Ascending aorta (tissue), 2 donors: ENCODE results near the gene DESI1. TPM values are rescaled to one million over a fixed set of nuclear protein-coding genes. Genes with fewer than 3 reads are reported as not detected.
A peak's percentile ranks its signal among the peaks of the same experiment; 100 is the strongest.

Experiments used
- DNase-seq, 2 donors: peaks; one replicate each; pipeline ENCODE4 v3.0.0-alpha.2; 2019; ENCODE audit warnings: low spot score in 2 of 2
- H3K27ac ChIP-seq, 2 donors: fragments of 200-600 bp; sonication (generic); one replicate each; pipeline ENCODE4 v1.5.1; 2016 to 2017; ENCODE audit warnings: mild to moderate bottlenecking in 1 of 2
- H3K27me3 ChIP-seq: fragments of 200-600 bp; sonication (generic); one replicate; pipeline ENCODE4 v1.5.1; 2017
- H3K36me3 ChIP-seq, 2 donors: fragments of 200-600 bp; sonication (generic); one replicate each; pipeline ENCODE4 v1.5.1; 2016
- H3K4me1 ChIP-seq, 2 donors: fragments of 200-600 bp; sonication (generic); one replicate each; pipeline ENCODE4 v1.5.1; 2016 to 2017; ENCODE audit warnings: mild to moderate bottlenecking in 1 of 2
- H3K4me3 ChIP-seq, 2 donors: fragments of 200-600 bp; sonication (generic); one replicate each; pipeline ENCODE4 v1.5.1; 2016 to 2017; ENCODE audit warnings: mild to moderate bottlenecking in 1 of 2
- H3K9me3 ChIP-seq, 2 donors: fragments of 200-600 bp; sonication (generic); one replicate each; pipeline ENCODE4 v1.5.1; 2016
- intact Hi-C: fragments of 100-400 bp; cut with DNase I; formaldehyde crosslinking; loops from one replicate; pipeline ENCODE4 v1.15.1; 2023
- total RNA-seq: library from RNA; depleted of rRNA; stranded (reverse); fragments of >200 nt; gene quantifications from one replicate; pipeline ENCODE4 v1.1.0, GENCODE V29; 2016
- TF ChIP-seq, protein P1 (sequence below), 3 experiments: fragments of 200-600 bp in 2 of 3; fragments of 450-650 bp in 1 of 3; sonication (generic) in 2 of 3; IDR thresholded peaks; one replicate each; pipeline ENCODE4 v1.5.1; 2016 to 2019; ENCODE audit warnings: antibody characterized with exemption in 3 of 3, mild to moderate bottlenecking in 1 of 3, moderate library complexity in 1 of 3

DESI1 gene
- total RNA-seq, 1 donor from 2014 or later = 28.4 TPM

DNA sequence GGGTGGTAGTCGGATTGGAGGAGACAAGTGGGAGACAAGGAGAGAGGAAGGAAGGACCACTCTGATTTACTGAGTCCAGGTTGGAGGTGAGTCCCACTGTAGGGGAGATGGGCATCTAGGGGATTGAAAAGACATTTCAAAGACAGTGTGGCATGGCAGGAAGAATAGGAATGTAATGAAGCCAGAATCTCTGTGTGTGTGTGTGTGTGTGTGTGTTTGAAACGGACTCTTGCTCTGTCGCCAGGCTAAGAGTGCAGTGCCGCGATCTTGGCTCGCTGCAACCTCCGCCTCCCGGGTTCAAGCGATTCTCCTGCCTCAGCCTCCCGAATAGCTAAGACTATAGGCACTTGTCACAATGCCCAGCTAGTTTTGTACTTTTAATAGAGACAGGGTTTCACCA, 64.3 kb downstream of the DESI1 start:
- DNase-seq = no peak
- Histone ChIP-seq H3K4me1 (peaks cover 0 to 20% of the 10 kb centered on the region in 2 donors), H3K27ac (peak overlapping the region; percentile 83 to 91), H3K27me3 (no peaks in the 10 kb centered on the region), H3K36me3 (no peaks in the 10 kb centered on the region), H3K4me3 (no peak overlapping the region), H3K9me3 (no peaks in the 10 kb centered on the region)
- TF ChIP-seq, protein P1, sequence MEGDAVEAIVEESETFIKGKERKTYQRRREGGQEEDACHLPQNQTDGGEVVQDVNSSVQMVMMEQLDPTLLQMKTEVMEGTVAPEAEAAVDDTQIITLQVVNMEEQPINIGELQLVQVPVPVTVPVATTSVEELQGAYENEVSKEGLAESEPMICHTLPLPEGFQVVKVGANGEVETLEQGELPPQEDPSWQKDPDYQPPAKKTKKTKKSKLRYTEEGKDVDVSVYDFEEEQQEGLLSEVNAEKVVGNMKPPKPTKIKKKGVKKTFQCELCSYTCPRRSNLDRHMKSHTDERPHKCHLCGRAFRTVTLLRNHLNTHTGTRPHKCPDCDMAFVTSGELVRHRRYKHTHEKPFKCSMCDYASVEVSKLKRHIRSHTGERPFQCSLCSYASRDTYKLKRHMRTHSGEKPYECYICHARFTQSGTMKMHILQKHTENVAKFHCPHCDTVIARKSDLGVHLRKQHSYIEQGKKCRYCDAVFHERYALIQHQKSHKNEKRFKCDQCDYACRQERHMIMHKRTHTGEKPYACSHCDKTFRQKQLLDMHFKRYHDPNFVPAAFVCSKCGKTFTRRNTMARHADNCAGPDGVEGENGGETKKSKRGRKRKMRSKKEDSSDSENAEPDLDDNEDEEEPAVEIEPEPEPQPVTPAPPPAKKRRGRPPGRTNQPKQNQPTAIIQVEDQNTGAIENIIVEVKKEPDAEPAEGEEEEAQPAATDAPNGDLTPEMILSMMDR (IDR thresholded peaks at IDR 0.05) = no peak
- intact Hi-C loops = no loop called here

DNA sequence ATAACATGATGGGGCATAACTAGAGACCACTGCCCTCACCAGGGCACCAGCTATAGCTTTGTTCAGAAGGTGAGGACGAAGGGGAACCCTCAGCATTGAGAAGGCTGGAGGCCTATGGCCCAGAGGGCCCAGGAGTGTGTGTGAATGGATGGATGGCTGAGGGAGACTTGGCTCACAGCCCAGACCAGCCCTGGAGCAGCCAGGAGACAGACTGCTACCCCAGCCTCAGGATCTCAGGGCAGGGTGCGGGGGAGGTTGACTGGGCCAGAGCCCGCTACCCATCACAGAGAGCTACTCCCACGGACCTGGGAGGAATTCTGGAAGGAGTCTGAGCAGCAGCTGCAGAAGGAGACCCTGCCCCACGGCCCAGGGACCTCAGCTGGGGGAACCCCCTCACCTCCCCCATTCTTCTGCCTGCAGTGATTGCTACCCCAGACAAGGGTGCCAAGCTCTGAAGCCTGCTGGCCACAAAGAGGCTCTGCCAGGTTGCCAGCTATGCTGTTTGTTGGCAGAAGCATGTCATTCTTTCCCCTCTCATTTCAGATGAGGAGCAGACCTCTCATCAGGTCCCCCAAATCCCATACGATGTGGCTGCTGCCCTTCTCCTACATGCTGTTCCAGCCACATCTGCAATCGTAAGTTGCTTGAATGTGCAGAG, 65.4 kb downstream of the DESI1 start:
- no peaks in the 10 kb centered on the region for H3K27me3 ChIP-seq
- DNase-seq = no peak

DNA sequence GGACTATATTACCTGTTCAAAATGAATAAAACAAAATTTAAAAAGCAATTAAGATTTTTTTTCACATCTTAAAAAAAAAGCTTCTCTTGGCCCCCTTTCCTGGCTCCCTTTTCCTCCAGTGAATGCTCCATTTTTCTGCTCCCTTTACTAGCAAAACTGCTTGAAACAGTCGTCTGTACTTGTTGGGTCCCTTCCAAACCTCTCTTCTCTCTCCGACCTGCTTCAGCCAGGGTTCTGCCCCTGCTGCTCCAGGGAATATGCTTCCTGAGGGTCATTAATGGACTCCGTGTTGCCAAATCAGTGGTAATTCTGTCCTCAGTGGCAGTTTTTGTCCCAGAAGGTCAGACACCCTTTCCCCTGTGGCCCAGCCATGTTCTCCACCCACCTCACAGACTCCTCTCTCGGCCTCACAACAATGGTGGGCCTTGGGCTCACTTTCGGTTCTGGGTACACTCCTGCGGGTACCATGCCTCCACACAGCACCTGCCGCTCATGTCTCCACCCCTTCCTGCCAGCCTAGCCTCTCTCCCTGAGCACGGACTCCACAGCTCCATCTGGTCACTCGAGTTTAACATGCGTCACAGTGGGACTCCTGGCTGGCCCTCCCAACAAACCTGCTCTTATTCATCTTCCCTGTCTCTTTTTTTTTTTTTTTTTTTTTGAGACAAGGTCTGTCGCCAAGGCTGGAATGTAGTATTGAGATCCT, 68.8 kb downstream of the DESI1 start:
- Histone ChIP-seq H3K9me3 (no peaks in the 10 kb centered on the region), H3K4me1 (peaks cover 0 to 6% of the 10 kb centered on the region in 2 donors), H3K27me3 (no peaks in the 10 kb centered on the region), H3K4me3 (no peak overlapping the region), H3K36me3 (no peaks in the 10 kb centered on the region), H3K27ac (no peak overlapping the region)
- intact Hi-C loops = no loop called here
- TF ChIP-seq, protein P1 (IDR thresholded peaks at IDR 0.05) = no peak
- no peak for DNase-seq

More for the DNA sequence above, 65.4 kb downstream of the DESI1 start:
- Histone ChIP-seq H3K4me1 (peaks cover 0 to 20% of the 10 kb centered on the region in 2 donors), H3K36me3 (no peaks in the 10 kb centered on the region), H3K4me3 (no peak overlapping the region), H3K27ac (no peak overlapping the region), H3K9me3 (no peaks in the 10 kb centered on the region)
- TF ChIP-seq, protein P1 (IDR thresholded peaks at IDR 0.05) = no peak
- intact Hi-C loops = no loop called here

DNA sequence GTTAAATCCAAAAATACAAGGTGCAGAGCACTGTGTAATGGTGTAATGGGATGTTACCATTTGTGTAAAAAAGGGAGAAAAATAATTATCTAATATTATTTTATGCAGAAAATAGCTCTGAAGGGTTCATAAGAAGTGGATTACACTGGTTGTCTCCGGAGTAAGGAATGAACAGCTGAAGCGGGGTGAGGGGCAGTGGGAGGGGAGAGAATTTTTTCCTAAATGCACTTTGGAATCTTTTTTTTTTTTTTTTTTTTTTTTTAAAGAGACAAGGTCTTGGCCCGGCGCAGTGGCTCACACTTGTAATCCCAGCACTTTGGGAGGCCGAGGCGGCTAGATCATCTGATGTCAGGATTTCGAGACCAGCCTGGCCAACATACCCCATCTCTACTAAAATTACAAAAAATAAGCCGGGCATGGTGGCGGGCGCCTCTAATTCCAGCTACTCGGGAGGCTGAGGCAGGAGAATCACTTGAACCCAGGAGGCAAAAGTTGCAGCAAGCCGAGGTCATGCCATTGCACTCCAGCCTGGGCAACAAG, 69.8 kb downstream of the DESI1 start:
- Histone ChIP-seq H3K27me3 (no peaks in the 10 kb centered on the region), H3K9me3 (no peaks in the 10 kb centered on the region), H3K4me3 (no peak overlapping the region), H3K36me3 (no peaks in the 10 kb centered on the region), H3K27ac (no peak overlapping the region), H3K4me1 (no peaks in the 10 kb centered on the region)
- intact Hi-C loops = no loop called here
- TF ChIP-seq, protein P1 (IDR thresholded peaks at IDR 0.05) = no peak
- DNase-seq = no peak

DNA sequence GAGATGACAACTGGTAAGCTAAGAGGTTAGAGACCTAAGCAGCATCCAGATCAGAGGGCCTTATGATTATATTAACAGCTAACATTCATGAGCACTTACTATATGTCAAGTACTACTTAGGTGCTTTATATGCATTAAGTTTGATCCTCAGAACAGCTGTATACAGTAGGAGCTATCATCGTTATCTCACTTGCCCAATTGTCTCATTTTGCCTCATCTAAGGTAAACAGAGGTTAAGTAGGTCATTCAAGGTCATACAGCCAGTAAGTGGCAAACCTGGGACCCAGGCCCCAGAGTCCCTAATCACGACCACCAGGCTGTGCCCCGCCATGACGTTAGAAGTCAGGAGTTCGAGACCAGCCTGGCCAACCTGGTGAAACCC, 72.0 kb downstream of the DESI1 start:
- no peaks in the 10 kb centered on the region for H3K27me3 ChIP-seq
- intact Hi-C loops = no loop called here
- TF ChIP-seq, protein P1 (IDR thresholded peaks at IDR 0.05) = no peak

More for the DNA sequence above, 72.0 kb downstream of the DESI1 start:
- Histone ChIP-seq H3K36me3 (no peaks in the 10 kb centered on the region), H3K4me3 (no peak overlapping the region), H3K9me3 (no peaks in the 10 kb centered on the region), H3K27ac (no peak overlapping the region), H3K4me1 (peaks cover 0 to 7% of the 10 kb centered on the region in 2 donors)
- DNase-seq = no peak

Other genes with a start within 250 kb of the DESI1 start
- 20.2 TPM for gene TEF, start 239.1 kb downstream of the DESI1 start, total RNA-seq
- gene TOB2, start 174.2 kb downstream of the DESI1 start, total RNA-seq = 55.8 TPM
- gene PHF5A, start 152.4 kb downstream of the DESI1 start, total RNA-seq = 4.8 TPM
- gene ACO2, start 151.9 kb downstream of the DESI1 start, total RNA-seq = 81.1 TPM
- gene POLR3H, start 76.6 kb downstream of the DESI1 start, total RNA-seq = 34.7 TPM
- 119 TPM for gene CSDC2, start 60.0 kb downstream of the DESI1 start, total RNA-seq
- 12.5 TPM for gene PMM1, start 31.2 kb downstream of the DESI1 start, total RNA-seq
- 89.7 TPM for gene XRCC6, start 252 bp upstream of the DESI1 start, total RNA-seq
- gene SNU13, start 67.8 kb upstream of the DESI1 start, total RNA-seq = 111 TPM
- not detected for gene MEI1, start 78.5 kb upstream of the DESI1 start, total RNA-seq
- 6.4 TPM for gene CCDC134, start 179.6 kb upstream of the DESI1 start, total RNA-seq
- 46.1 TPM for gene SREBF2, start 212.1 kb upstream of the DESI1 start, total RNA-seq